ENCODE data around the gene TRIO.

The TRIO gene

DNA sequence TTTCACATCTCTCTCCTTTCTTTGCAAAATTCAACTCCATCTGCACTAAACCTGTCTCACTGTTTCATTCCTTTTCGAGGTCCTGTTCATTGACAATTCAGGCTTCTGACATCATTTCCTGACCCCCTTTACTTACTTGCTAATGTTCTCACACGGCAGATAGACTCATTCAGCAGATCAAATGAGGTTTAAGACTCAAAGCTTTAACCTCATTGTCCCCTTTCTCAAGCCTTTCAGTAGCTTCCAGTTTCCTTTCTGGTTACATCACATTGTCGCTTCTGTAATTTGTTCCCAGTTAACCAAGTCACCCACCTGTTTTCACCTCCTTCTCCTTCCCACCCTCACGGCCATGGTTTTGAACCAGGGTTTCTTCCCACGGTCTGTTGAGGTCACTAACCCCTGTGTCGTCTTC lies 295.1 kb downstream of the TRIO start:
- DNase-seq (ENCODE audit: low read depth) = no peak

GRCh38 chr5:14439087-14439871 lies 296.1 kb downstream of the TRIO start:
- no peak for DNase-seq (ENCODE audit: low read depth)

- DNase-seq (ENCODE audit: low read depth) = no peak
Measured at GRCh38 chr5:14440223-14440581, 297.1 kb downstream of the TRIO start.

- DNase-seq (ENCODE audit: low read depth) = peak; percentile 93
Measured at GRCh38 chr5:14440582-14441431, 297.7 kb downstream of the TRIO start.

DNA sequence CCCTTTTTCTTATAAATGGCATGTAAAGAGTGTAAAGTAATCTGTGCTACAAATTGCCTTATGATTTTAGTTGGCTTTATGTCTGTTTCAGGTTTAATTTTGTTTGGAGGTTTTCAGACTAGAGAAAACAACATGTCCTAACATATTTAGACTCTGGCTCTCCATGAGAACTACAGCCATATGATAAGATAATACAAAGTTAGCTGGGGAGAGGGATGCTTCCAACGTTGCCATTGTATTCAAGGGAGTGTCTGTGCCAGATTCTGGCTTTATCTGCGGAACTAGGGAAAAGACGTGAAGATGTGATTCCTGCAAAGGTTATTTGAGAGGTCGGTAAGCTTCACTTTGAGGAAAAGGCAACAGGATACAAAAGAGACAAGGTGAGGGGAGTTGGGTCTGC lies 298.5 kb downstream of the TRIO start:
- DNase-seq (ENCODE audit: low read depth) = no peak

DNA sequence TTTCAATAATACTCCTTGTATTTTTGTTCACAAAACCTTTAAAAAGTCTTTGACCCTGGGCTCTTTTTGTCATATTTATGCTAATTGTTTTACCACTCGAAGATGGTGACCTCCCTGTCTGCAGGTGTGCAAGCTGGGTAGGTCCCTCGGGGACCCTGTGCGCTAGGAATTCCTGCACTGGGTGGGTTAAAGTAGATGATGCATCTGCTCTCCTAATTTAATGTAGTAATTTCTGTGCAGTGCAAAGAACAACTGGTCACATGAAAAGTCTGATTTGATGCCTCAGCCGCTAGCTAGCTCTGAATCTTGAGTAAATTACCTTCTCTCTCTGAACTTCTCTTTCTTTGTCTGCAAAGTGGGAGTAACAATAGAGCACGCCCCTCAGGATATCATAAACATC lies 299.4 kb downstream of the TRIO start:
- DNase-seq (ENCODE audit: low read depth) = no peak

DNA sequence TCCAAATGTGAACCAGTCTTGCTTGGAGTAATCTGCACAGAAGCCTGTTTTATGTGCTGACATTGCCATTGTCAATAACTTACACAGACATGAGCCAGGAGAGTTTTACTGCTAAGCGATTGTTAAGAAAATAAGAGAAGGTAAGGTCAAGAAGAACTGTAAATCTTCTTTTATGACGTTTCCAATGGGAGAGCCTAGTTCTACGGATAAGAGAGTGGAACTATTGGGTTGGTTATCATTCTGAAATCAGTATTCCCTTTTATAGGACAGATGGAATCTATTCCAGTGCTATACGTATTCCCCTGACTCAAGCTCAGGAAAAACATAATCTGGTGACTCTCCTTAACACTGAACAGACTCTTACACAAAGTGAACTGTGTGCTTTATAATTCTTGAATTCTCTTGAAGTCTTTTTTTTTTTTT lies 300.5 kb downstream of the TRIO start:
- DNase-seq (ENCODE audit: low read depth) = no peak

DNA sequence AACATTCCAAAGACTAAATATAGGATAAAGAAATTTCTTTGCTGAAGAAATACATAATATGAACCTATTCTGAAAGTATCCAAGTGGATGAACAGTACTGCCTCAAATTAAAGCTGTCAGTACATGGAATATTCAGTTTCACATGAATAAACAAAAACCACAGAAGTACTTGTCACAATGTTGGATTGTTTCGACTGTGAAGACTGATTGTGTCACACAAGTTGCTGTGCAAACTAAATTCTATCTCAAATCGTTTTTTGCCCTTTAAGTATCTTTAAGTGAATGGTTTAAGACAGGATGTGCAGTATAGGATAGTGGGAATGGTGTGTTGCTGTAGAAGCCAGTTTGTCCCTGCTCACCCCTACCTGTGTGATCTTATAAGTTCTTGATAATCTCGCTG lies 301.0 kb downstream of the TRIO start:
- DNase-seq (ENCODE audit: low read depth) = no peak

- no peak for DNase-seq (ENCODE audit: low read depth)
Measured at GRCh38 chr5:14445013-14445412, 301.9 kb downstream of the TRIO start.

DNA sequence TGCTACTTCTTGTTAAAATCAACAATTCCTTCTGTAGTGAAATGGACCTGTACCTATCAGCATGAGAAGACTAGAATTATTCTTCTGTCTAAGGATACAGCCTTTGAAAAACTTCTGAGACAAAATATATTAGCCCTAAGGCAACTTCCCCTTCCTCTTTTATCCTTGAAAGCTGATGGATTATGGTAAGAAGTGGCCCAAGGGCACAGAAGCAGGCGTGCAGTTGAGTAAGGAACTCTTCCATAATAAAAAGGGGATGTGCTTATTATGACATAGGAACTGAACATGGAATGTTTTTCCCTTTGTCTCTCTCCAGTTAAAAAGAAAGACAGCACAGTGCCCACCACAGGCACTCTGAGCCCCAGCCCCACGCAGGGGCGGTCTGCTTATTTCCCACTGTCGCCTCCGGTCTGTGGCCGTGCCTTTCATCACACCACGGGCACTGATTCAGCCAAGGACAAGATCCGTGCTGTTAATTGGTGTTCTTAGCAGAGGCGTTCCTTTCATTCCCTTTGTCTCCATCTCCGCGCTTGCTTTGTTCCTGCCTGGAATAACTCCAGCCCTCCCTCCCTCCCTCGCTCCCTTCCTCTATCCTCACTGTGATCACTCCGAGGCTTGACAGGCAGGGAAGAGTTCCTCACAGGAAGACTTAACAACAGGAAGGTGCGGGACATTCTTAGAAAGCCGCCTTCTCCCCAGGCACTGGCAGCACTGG lies 302.6 kb downstream of the TRIO start:
- DNase-seq (ENCODE audit: low read depth) = peak; percentile 72

- DNase-seq (ENCODE audit: low read depth) = peak; percentile 43
Measured at GRCh38 chr5:14447958-14448911, 305.1 kb downstream of the TRIO start.

DNA sequence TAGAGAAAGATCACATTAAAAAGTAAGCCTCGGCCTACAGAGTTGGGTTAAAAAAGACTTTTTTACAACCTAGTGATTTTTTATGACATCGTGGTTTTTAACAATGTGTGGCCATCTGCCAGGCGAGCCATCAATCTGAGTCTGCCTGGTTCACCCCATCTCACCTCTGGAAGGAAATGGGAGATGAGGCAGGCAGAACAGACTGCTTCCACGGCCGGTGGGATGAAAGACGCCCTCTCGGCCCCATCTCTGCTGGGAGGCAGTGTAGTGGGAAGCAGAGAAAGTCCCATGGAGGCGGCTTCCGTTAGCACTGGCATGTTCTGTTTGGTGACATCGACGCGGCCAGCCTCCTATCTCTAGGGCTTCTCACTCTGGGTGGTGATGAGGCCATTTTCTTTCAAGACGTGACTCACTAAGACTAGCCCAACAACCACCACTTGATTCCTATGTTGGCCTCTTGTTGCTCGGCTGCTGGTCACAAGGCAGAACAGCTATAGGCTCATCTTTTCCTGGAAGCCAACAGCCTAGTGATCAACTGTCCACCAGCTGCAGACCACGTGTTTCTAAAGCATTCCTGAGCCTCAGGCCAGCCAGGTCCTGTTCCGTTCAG lies 306.0 kb downstream of the TRIO start:
- peak; percentile 77 for DNase-seq (ENCODE audit: low read depth)

GRCh38 chr5:14450018-14450524 lies 306.9 kb downstream of the TRIO start:
- DNase-seq (ENCODE audit: low read depth) = peak; percentile 62

DNA sequence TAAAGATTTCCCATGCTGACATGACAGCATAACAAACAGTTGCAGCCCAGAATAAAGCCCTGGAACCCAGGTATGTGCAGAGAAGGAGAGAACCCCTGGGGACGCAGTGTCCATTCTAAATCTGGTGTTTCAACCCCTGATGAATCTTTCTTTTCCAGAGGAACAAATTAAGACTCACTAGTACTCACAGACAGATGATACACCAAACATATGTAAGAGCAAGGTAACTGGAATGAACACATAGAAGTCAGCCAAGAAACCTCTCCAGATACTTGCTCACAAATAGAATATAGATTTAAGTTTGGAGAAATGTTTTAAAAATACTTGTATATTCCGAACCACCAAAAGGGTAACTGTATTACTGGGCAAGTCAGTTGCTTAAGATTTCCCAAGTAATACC lies 307.6 kb downstream of the TRIO start:
- no peak for DNase-seq (ENCODE audit: low read depth)

- DNase-seq (ENCODE audit: low read depth) = no peak
Measured at GRCh38 chr5:14451871-14452270, 308.7 kb downstream of the TRIO start.

DNA sequence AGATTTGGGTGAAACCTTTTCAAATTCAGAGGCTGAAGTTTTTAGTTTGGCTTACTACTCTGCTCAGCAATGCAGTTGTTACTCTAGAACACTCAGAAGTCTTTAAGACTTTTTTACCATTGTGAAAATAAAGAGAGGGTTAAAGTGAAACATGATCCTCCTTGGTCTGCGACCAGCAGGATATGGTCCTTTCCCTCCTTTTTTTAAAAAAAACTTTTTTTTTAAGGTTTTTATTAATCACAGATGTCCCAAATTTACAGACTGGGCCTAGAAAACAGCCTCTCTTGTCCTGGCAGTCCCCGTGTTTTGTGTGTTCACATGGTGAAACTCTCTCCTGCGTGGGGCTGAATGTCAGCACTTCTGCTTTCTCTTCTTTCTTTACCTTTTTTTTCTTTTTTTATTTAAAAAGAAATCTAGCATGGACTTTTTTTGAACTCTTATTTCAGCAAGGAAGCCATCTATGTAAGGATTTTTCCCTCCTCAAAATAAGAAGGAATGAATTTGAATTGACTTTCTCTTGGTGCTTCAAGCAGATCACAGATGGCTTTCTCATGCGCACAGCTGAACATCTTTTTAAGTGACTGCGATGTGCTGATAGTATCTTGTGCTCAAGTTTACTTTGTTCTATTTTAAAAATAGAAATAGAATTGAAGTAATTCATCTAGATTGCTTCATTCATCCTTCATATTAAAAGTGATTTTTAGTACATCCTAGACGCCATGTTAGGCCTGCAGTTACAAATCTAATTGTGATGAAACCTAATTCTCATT lies 309.7 kb downstream of the TRIO start:
- no peak for DNase-seq (ENCODE audit: low read depth)

DNA sequence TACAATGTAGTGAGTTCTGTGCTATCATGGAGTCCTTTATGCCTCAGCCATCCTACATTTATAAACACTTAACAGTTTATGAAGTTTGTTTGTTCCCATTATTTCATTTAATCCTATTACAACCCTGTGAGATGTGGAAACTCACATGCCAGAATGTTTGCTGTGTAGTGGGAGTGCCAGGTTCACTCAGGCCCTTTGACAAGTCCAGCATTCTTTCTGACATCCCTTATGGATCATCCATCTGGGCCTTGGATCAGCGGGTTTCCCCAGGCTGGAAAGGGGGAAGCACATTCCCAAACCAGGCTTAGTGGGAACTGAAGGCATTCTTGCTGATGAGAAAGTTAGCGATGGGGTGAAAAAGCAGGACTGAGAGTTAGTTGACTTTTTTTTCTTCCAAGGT lies 310.3 kb downstream of the TRIO start:
- DNase-seq (ENCODE audit: low read depth) = peak; percentile 86

- DNase-seq (ENCODE audit: low read depth) = no peak
Measured at GRCh38 chr5:14455814-14456321, 312.7 kb downstream of the TRIO start.

DNA sequence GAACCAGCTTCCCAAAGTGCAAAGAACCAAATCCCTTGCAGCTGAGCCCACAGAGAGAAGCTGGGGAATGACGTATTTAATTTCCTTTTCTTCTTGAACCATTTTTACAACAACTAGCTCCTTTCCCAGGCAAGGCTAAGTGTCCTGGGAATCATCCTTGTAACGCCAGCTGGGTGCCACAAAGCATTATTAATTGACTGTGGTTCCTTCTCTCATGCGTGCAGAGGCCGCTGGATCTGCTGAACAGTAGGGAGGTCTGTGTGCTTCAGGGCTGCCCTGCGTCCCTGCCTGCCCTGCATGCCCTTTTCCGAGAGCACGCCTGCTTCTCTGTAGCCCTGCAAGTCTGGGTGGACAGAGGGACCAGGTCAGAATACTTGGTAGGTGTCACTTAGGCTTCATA lies 314.3 kb downstream of the TRIO start:
- no peak for DNase-seq (ENCODE audit: low read depth)

DNA sequence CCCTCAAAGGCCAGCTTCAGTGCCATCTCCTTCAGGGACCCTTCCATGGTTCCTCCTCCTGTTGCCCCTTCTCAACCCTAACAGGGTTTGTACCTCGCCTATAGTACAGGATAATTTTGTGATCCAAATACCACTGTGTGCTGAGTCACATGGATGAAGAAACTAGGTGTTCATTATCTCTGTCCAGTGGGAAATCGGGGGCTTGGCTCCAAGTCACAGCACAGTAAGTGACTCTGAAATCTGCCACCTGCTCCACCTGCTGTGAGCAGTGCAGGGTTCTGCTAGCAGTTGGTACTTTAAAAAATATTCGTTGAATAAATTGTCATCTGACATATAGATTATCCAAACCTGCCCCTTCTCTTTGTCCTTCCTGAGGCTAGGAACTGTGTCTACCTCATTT lies 315.3 kb downstream of the TRIO start:
- no peak for DNase-seq (ENCODE audit: low read depth)

Measured in amniotic epithelial cell (primary cell).